ENCODE measurements around the gene GULP1. TPM values are rescaled to one million over a fixed set of nuclear protein-coding genes. Genes with fewer than 3 reads are reported as not detected.
"Not testable (repeated sequence)": the region's sequence is repeated elsewhere in the genome, so short reads cannot be mapped to it uniquely, and the experiment has no call there.

Gene GULP1
- total and polyA plus RNA-seq, 7 donors, result 5.6 to 18.0 (median 11.3) TPM

GRCh38 chr2:188293601-188294351, 2.1 kb downstream of the GULP1 start:
- peak overlapping the region; percentile 94 for H3K4me3 ChIP-seq
- DNase-seq, result peak; percentile 55 to 76
- peak overlapping the region; percentile 88 for H3K27ac ChIP-seq
- H3K36me3 ChIP-seq (ENCODE audit: insufficient read depth in 1 of 2, low read depth in 1 of 2), result no peaks in the 10 kb centered on the region
- ATAC-seq, result peak in 1 of 4 donors; percentile 36
- peaks cover 19% of the 10 kb centered on the region for H3K4me1 ChIP-seq
- TF ChIP-seq CTCF (IDR thresholded peaks at IDR 0.05), result no peak
- intact Hi-C loops (cut with DNase I), result loop anchor here (5.0 kb wide), 3 partner anchors 39 to 84 kb away; no protein-coding TSS in a partner anchor
- no peaks in the 10 kb centered on the region for H3K9me3 ChIP-seq
- no peaks in the 10 kb centered on the region for H3K27me3 ChIP-seq (ENCODE audit: insufficient read depth in 3 of 3, low read length in 2 of 3)
- 13 to 23% (median 13%) methylated on average over 10 of the region's 10 CpGs for WGBS, 3 donors

- WGBS, 3 donors, result 73 to 85% (median 74%) methylated on average over 1 of the region's 1 CpG
- H3K27ac ChIP-seq, result peak overlapping the region; percentile 88
- peaks cover 19% of the 10 kb centered on the region for H3K4me1 ChIP-seq
- DNase-seq (no peak), ATAC-seq (no peak)
- TF ChIP-seq CTCF (IDR thresholded peaks at IDR 0.05), result no peak
- H3K27me3 ChIP-seq (ENCODE audit: insufficient read depth in 3 of 3, low read length in 2 of 3), result no peaks in the 10 kb centered on the region
- no peaks in the 10 kb centered on the region for H3K9me3 ChIP-seq
- no peaks in the 10 kb centered on the region for H3K36me3 ChIP-seq (ENCODE audit: insufficient read depth in 1 of 2, low read depth in 1 of 2)
- intact Hi-C loops (cut with DNase I), result loop anchor here (5.0 kb wide), 3 partner anchors 38 to 83 kb away; no protein-coding TSS in a partner anchor
- peak overlapping the region; percentile 94 for H3K4me3 ChIP-seq
Measured at GRCh38 chr2:188294352-188294926, 2.8 kb downstream of the GULP1 start.

GRCh38 chr2:188295067-188295685, 3.5 kb downstream of the GULP1 start:
- DNase-seq, result no peak
- Histone ChIP-seq H3K27me3 (ENCODE audit: insufficient read depth in 3 of 3, low read length in 2 of 3) (no peaks in the 10 kb centered on the region), H3K4me1 (peaks cover 19% of the 10 kb centered on the region), H3K36me3 (ENCODE audit: insufficient read depth in 1 of 2, low read depth in 1 of 2) (no peaks in the 10 kb centered on the region), H3K9me3 (no peaks in the 10 kb centered on the region), H3K27ac (no peak overlapping the region), H3K4me3 (peak overlapping the region; percentile 94)
- ATAC-seq, result no peak
- no peak for TF ChIP-seq CTCF (IDR thresholded peaks at IDR 0.05)
- WGBS, 3 donors, result 65 to 84% (median 65%) methylated on average over 3 of the region's 3 CpGs
- intact Hi-C loops (cut with DNase I), result no loop called here

GRCh38 chr2:188297978-188298377, 6.3 kb downstream of the GULP1 start:
- Histone ChIP-seq H3K27me3 (ENCODE audit: insufficient read depth in 3 of 3, low read length in 2 of 3) (no peaks in the 10 kb centered on the region), H3K27ac (no peak overlapping the region), H3K9me3 (no peaks in the 10 kb centered on the region), H3K4me1 (peaks cover 19% of the 10 kb centered on the region), H3K36me3 (ENCODE audit: insufficient read depth in 1 of 2, low read depth in 1 of 2) (no peaks in the 10 kb centered on the region), H3K4me3 (no peak overlapping the region)
- ATAC-seq (no peak), DNase-seq (no peak)
- no peak for TF ChIP-seq CTCF (IDR thresholded peaks at IDR 0.05)
- intact Hi-C loops (cut with DNase I), result no loop called here

- intact Hi-C loops (cut with DNase I); DNase-seq; H3K27me3 ChIP-seq (ENCODE audit: insufficient read depth in 3 of 3, low read length in 2 of 3); H3K36me3 ChIP-seq (ENCODE audit: insufficient read depth in 1 of 2, low read depth in 1 of 2); H3K27ac ChIP-seq; H3K9me3 ChIP-seq; H3K4me3 ChIP-seq: not testable (repeated sequence)
- peaks cover 12% of the 10 kb centered on the region for H3K4me1 ChIP-seq
- 94 to 97% (median 95%) methylated on average over 4 of the region's 4 CpGs for WGBS, 3 donors
- peak in 2 of 4 donors; percentile 43 to 55 for ATAC-seq
Measured at GRCh38 chr2:188298937-188299371, 7.3 kb downstream of the GULP1 start.

All from psoas muscle (tissue), 8 donors.